ENCODE measurements around the gene HSPA13. TPM values are rescaled to one million over a fixed set of nuclear protein-coding genes. Genes with fewer than 3 reads are reported as not detected.

The HSPA13 gene
- total and polyA plus RNA-seq, 4 donors, result 4.9 to 37.2 (median 13.2) TPM

DNA sequence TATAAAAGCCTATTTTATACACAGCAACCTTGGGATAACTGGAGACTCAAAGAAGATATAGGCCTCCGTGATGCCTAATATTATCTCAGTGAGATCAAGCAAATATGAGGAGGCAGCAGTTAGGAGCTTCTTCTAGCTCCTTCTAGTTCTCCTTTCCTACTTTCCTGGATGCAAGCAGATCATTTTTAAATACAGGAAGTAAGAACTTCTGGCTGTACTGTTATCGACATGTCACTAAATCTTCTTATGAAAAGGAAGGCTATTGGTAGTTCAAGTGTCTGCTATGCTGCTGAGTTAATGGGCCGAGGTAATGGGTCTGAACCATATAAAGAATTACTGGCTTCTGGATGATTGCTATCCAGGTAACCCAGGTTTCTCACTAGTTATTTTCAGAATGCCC is 15.9 kb downstream of the HSPA13 start:
- Histone ChIP-seq H3K4me3 (ENCODE audit: low read depth in 1 of 3, low read length in 3 of 3) (no peak overlapping the region), H3K9ac (ENCODE audit: low read depth in 1 of 2, low read length in 2 of 2) (no peak overlapping the region), H3K9me3 (ENCODE audit: control insufficient read depth in 4 of 4, low read length in 3 of 4) (no peaks in the 10 kb centered on the region), H3K27ac (ENCODE audit: low read depth in 1 of 2, low read length in 2 of 2) (no peak overlapping the region), H3K36me3 (ENCODE audit: control insufficient read depth in 4 of 4, insufficient read depth in 3 of 4, low read depth in 1 of 4, low read length in 3 of 4) (peaks cover 0 to 1% (median 0%) of the 10 kb centered on the region in 4 donors), H3K4me1 (ENCODE audit: control insufficient read depth in 4 of 4, insufficient read depth in 4 of 4, low read length in 3 of 4) (no peaks in the 10 kb centered on the region), H3K27me3 (ENCODE audit: control insufficient read depth in 4 of 4, insufficient read depth in 4 of 4, low read length in 3 of 4) (no peaks in the 10 kb centered on the region)
- TF ChIP-seq HNF4A (conservative IDR thresholded peaks at IDR 0.05), result no peak
- TF ChIP-seq HNF4G (IDR thresholded peaks at IDR 0.05), result no peak
- no peak for TF ChIP-seq CTCF (IDR thresholded peaks at IDR 0.05; ENCODE audit: low read depth, low read length, missing input control)
- no peak for TF ChIP-seq YY1 (IDR thresholded peaks at IDR 0.05)
- no peak for TF ChIP-seq RAD21 (IDR thresholded peaks at IDR 0.05)
- TF ChIP-seq NR2F2 (IDR thresholded peaks at IDR 0.05), result no peak
- TF ChIP-seq, protein P1, sequence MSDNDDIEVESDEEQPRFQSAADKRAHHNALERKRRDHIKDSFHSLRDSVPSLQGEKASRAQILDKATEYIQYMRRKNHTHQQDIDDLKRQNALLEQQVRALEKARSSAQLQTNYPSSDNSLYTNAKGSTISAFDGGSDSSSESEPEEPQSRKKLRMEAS (IDR thresholded peaks at IDR 0.05), result no peak
- TF ChIP-seq SP1 (IDR thresholded peaks at IDR 0.05), result no peak
- TF ChIP-seq GABPA (IDR thresholded peaks at IDR 0.05 in 1 of 2, conservative IDR thresholded peaks at IDR 0.05 in 1 of 2), result no peak
- no peak for TF ChIP-seq FOXA1 (IDR thresholded peaks at IDR 0.05)
- no peak for TF ChIP-seq TAF1 (conservative IDR thresholded peaks at IDR 0.05)
- TF ChIP-seq, protein P2, sequence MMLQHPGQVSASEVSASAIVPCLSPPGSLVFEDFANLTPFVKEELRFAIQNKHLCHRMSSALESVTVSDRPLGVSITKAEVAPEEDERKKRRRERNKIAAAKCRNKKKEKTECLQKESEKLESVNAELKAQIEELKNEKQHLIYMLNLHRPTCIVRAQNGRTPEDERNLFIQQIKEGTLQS (IDR thresholded peaks at IDR 0.05), result no peak
- TF ChIP-seq RXRA (IDR thresholded peaks at IDR 0.05), result no peak
- TF ChIP-seq JUND (IDR thresholded peaks at IDR 0.05), result no peak
- no peak for TF ChIP-seq EGR1 (IDR thresholded peaks at IDR 0.05; ENCODE audit: low read depth in 2 of 2)
- no peak for TF ChIP-seq REST (IDR thresholded peaks at IDR 0.05)
- TF ChIP-seq, protein P3, sequence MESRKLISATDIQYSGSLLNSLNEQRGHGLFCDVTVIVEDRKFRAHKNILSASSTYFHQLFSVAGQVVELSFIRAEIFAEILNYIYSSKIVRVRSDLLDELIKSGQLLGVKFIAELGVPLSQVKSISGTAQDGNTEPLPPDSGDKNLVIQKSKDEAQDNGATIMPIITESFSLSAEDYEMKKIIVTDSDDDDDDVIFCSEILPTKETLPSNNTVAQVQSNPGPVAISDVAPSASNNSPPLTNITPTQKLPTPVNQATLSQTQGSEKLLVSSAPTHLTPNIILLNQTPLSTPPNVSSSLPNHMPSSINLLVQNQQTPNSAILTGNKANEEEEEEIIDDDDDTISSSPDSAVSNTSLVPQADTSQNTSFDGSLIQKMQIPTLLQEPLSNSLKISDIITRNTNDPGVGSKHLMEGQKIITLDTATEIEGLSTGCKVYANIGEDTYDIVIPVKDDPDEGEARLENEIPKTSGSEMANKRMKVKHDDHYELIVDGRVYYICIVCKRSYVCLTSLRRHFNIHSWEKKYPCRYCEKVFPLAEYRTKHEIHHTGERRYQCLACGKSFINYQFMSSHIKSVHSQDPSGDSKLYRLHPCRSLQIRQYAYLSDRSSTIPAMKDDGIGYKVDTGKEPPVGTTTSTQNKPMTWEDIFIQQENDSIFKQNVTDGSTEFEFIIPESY (IDR thresholded peaks at IDR 0.05), result no peak
- TF ChIP-seq FOXA2 (IDR thresholded peaks at IDR 0.05), result no peak
- DNase-seq (ENCODE audit: low spot score), result no peak
- 69% methylated on average over 3 of the region's 3 CpGs for WGBS

Measured in liver (tissue), 9 donors.